Stimulated activated CD8-positive, alpha-beta memory T cell treated with anti-CD3 and anti-CD28 coated beads, Interleukin-4, amount 100 ng/mL, for 1 hour (primary cell): ENCODE data around the gene CAMK2A.

ENCODE experiments used
- DNase-seq, 2 donors: peaks; one replicate each; pipeline ENCODE4 v3.0.0-alpha.2; 2020; ENCODE audit warnings: low read depth in 2 of 2, low spot score in 1 of 2

CAMK2A gene

DNA sequence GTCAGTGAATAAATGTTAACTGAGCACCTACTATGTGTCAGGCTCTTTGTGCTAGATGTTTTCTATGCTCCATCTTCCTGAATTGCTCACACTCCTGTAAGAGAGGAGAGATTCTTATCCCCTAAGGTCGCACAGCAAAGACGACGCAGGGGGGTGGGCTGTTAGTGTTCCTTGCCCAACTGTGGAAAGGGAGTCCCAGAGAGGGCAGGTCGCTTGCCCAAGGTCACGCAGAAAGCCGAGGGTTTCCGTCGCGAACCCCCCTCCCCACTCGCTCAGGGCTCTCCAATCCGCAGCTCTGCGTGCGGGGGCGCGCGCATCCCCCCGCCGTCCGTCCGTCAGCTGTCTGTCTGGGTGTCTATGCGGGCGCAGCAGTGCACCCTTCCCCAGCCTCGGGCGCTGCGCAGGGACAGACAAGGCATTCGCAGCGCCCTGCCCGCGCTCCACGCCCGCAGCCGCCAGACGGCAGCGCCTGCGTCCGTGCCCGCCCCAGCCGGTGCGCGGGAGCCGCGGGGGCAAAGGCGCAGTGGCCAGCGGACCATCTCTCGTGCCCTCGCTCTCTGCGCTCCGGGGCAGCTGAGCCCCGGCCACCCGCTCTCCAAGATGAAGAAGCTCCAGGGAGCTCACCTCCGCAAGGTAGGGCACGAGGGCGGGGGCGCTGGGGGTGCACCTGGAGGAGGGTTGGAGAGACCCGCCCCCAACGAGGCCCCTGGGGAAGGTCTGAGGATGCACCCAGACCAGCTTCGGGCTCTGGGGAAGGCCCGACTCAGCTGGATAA lies 99.7 kb downstream of the CAMK2A start, which contains the start of gene SLC6A7:
TSS of gene SLC6A7 (plus strand) at position 335 of the 775 bp plus-strand sequence. CDS start at position 601, 266 bp downstream.
- DNase-seq, result no peak

DNA sequence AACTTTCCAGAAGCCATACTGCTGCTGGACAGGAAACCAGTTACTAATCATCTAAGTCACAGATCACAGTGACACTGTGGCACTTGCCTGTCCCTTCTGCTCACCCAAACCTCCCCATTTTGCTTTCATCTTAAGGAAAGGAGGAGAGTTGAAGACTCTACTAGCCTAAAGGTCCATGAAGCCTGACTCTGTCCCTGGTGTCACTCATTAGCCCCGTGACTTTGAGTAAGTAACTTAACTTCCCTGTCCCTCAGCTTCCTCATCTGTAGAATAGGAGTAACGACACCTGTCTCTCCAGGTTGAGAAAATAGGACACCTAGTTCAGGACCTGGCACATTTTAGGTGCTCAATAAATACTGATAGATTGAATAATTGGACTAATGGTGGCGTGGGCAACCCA lies 100.2 kb downstream of the CAMK2A start:
- DNase-seq, result no peak

DNA sequence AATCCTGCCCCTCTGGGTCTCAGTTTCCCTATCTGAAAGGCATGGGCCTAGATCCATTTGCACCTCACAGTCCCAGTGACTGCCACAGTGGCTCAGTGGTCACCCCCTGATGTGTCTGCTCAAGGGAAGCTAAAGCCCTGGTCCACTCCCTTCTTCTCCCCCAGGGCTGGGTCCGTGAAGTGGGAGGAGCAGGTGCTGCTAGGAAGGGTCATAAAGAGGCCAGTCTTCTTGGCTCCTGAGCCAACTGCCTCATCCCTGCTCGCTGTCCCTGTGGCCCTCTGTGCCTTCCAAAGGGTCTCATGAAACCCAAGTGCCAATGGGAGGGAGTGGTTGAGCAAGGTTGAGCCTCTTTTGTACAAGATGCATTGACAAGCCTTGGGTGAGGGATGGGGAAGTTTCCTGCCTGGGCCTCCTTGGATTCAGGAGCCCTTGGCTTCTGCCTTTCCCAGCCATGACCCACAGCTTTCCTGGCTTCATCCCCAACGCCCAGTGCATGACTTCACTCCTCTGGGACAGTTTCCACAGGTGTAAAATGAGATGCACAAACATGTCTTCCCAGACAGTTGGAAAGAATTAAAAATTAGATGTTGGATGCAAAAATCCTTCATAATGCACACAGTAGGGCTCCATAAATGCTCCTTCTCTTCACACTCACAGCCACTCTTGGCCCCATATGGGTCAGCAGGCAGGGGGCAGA lies 101.3 kb downstream of the CAMK2A start:
- no peak for DNase-seq

DNA sequence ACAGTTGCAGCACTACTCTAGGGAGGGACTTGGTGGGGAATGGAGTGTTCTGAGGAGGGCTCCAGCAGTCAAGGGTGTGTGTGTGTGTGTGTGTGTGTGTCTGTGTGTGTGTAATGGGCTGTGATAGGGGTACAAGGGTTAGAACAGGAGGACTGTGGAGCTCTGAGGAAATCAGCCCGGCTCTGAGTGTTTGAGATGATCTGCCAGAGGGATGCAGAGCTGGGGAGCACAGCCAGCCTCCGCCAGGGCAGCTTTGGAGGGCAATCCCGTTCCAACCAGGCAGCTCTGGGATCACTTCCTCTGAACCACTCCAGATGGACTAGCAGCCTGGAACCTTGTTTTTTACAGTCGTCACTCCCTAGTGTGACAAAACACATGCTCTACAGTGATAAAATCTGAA lies 102.7 kb downstream of the CAMK2A start:
- DNase-seq, result no peak

DNA sequence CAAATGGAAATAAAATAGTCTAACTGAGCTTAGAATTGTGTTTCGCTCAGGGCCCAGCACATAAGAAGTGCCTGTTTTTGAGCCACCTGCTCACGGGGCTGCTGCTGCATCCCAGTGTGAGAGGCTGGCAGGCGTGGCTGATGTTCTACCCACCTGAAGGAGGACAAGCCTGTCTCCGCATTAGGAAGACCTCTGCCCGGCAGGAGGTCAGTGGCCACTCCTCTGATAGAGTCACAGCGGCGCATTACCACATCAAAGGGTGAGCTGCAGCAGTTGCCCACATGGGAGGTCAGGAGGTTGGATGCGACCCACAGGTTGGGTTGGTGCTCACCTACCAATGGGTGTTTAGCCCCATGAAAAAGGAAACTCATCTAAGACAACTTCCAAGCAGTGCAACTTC lies 103.4 kb downstream of the CAMK2A start:
- DNase-seq, result no peak

DNA sequence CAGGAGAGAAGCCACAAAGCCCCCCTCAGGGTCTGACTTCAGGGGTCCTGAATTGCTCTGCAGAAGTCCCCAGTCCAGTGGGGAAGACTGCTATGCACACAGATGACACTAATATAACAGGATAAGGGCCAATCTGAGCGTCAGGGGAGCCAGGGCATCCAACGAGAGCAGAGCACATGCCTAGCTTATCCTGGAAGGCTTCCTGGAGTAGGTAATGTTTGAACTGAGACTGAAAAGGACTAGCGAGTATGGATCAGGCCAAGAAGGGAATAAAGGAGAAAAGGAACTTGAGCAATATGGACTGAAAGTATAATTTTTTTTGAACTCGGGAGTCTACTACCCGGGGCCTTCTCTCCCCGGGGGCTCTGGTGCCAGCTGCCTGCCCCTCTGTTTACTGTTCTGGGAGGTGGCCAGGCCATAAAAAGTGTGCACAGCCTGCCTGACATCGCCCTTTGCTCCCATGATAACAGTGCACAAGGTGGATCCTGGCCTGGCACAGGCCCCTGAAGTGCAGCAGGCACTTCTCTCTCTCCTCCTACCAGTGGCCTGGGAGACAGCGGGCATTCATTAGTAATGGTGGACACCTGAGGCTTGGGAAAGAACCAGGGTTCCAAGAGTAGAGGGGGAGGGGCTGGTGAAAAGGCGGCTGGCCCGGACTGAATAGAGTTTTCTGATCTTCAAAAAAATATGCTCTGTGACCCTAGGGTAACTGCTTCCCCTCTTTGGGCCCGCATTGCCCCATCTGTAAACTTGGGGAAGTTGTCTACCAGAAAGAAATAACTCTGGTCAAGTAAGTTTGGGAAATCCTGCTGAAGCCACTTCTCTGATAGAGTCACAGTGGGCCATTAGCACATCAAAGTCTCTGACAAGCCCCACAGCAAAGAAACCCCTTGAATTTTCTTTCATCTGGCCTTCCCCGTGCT lies 104.3 kb downstream of the CAMK2A start:
- no peak for DNase-seq

DNA sequence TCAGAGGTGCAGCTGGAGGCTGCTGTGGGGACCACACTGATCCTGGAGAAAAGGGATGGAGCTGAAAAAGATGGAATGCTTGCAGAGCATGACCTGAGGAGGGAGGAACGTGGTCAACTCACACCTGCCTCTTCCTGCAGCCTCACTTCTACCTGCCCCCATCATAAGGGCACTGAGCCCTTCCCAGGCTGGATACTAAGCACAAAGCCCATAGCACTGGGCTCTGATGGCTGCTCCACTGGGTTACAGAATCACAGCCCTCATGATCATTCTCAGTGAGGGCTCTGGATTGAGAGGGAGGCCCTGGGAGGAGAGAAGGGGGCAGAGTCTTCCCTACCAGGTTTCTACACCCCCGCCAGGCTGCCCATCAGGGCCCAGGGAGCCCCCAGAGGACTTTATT lies 105.6 kb downstream of the CAMK2A start:
- no peak for DNase-seq

DNA sequence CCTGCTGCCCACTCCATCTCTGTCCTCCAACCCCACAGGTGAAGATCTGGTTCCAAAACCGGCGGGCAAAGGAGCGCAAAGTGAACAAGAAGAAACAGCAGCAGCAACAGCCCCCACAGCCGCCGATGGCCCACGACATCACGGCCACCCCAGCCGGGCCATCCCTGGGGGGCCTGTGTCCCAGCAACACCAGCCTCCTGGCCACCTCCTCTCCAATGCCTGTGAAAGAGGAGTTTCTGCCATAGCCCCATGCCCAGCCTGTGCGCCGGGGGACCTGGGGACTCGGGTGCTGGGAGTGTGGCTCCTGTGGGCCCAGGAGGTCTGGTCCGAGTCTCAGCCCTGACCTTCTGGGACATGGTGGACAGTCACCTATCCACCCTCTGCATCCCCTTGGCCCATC lies 106.1 kb downstream of the CAMK2A start:
- DNase-seq, result no peak

DNA sequence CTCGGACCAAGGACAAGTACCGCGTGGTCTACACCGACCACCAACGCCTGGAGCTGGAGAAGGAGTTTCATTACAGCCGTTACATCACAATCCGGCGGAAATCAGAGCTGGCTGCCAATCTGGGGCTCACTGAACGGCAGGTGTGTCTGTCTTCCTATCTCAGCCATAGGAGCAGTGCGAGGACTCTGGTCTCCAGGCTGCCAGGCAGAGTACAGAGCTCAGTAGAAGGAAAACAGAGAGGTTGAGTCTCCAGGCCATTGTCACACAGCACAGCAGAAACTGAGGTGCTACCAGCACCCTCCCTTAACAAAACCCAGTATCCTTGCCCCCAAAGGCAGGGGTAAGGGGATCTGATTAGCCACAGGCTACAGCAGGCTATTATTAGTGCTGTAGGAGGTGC lies 106.8 kb downstream of the CAMK2A start:
- no peak for DNase-seq

DNA sequence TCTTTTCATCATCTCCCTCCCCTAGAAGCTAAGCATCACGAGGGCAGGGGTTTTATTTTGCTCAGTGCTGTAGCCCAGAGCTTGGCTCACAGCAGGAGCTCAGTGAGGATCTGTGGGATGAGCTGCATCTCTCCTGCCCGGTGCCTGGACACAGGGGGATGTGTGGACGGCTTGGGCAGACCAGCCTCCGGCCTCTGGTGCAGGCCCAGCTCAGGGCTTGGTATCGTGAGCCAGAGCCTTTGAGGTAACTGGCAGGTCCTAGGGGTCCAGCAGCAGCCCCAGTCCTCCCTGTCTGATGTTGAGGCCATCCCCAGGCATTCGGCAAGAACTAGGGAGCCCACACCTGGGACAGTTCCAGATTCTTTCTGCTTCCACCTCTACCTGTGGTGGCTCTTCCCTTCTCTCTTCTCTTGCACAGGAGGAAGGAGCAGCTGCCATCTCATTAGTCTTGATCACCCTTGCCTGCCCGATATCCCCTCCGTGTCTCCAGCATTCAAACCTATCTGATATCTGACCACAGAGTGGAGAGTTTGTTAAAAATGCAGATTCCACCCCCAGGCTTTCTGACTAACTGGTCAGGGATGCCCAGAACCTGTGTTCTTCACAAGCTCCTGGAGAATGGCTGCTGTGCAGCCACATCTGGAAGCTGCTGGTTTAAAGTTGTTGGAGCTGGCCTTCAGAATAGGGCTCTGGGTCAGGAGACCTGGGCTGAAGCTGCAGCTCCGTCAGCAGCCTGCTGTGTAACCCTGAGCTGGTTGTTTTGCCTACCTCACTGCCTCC lies 107.6 kb downstream of the CAMK2A start:
- no peak for DNase-seq

DNA sequence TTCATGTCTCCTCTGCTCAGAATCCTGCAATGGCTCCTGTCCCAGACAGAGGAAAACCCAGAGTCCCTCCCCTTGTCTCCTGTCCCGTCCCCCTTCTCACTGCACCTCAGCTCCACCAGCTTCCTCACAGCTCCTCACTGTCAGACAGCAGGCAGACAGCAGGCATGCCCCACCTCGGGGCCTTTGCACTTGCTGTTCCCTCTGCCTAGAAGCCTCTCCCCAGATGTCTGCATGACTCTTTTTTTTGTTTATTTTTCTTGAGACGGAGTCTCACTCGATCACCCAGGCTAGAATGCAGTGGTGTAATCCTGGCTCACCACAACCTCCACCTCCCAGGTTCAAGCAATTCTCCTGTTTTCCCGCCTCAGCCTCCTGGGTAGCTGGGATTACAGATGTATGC lies 108.5 kb downstream of the CAMK2A start:
- no peak for DNase-seq

DNA sequence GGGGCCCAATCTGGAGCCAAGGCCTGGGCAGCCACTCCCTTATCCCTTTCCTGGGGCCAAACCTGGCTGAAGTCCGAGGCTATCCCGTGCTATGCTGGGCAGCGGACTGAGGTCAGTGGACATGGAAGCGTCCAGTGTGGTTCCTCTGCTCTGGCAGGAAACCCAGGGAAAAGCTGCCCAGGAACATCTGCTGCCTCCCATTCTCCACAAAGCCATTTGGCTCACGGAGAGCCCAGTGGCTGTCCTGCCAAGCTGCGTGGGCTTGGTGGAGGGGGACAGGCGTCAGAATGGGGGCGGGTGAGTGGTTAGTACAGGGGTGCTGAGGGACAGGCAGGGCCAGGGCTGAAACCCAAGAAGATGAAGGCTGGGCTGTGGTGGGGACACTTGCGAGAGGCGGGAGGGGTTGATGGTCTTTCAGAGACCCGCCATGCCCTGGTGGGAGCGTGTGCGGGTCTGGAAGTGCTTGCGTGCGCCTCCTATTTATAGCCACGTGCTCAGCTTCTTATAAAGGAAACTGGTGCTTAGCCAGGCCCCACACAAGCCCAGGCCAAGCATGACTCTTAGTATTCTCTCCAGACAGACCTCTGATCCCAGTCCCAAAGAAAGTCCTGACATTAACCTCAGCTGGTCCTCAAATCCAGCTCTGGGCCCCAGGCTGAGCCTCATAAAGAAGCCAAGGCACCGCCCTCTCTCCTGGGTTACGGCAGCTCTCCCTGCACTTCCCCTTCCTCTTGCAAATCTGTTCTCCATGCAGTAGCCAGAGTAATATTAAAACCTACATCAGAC lies 109.1 kb downstream of the CAMK2A start:
- no peak for DNase-seq

DNA sequence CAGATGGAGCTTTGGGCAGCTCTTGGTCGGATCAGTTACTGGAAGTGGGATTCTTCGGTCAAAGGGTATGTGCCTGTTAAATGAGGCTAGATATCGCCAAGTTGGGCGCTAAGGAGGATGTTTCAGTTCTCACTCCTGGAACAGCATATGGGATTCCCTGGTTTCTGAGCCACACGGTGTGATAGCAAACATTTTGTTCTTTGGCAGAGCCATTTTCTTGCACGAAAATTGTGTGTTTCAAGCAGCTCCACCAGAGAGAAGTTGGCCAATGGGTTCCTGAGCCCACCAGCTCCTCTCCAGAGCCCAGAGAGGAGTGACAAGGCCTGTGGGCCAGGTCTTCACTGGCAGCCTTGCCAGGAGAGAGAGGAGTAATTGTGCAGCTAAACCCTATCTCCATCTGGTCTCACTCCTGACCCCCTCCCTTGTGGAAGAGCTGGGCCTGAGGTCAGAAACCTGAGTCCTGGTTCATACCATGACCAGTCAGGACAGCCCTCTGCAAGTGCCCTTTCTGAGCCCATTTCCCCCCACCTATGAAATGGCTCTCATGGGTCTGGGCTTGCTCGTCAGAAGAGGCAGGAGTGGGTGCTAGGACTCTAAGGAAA lies 110.5 kb downstream of the CAMK2A start:
- DNase-seq, result no peak

DNA sequence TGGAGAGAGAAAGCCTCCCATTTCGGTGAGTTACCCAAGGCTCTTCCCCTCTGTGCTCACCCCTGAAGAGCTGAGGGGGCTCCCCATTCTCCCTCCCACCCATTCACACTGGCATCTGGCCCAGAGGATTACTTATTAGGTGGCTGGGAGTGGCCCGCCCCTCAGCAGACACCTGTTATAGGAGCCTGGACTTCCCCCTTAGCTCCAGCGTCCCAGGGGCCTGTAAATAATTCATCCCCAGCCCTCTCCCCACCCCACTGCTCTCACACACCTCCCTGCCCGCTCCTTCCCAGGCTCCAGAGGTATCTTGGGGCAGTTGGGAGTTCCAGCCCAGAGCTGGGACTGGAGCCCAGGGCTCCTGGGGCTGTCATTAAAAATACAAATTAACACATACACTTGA lies 111.3 kb downstream of the CAMK2A start:
- DNase-seq, result no peak

DNA sequence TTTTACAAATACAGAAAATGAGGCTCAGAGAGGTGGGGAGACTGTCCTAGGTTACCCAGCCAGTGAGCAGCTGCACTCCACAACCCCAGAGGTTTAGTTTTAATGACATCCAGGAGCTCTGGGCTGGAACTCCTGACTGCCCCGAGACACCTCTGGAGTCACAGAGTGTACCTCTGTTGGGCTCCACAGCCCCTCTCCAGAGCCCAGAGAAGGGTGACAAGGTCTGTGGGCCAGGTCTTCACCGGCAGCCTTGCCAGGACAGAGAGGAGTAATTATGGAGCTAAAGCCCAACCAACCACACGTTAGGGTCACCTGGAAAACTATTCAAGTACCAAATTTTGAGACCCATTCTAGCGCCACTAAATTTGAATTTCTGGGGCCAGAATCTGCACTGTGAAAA lies 111.9 kb downstream of the CAMK2A start:
- DNase-seq, result no peak

DNA sequence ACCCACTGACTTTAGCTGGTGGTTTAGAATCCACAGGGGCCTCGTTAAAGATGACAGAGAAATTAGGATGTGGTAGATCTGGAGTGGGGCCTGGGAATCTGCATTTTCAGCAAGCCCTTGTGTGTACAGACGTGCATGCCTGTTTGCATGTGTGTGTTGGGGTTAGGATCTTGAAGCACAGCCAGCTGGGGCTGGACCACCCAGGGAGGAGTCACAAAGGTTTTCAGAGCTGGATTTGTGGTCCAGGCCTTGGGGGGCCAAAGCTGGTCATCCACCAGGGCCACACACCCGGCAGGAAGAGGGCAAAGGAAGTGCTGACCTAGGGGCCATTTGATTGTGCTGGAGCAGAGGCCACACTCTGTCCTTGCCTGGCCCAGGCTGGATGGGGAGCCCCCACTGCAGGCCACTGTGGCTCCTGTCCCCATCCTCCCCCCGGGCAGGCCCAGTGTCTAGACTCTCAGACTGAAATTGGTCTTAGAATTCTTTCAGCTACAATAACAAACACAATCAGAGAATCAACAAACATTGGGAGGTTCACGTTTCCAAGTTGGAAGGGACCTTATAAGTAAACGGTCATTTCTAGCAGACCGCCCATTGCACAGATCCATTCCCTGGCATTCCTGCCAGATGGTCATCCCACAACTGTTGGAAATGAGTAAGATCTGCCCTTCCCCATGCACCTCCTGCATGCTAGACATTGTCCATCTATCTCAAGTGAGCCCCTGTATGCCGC lies 112.7 kb downstream of the CAMK2A start:
- no peak for DNase-seq

DNA sequence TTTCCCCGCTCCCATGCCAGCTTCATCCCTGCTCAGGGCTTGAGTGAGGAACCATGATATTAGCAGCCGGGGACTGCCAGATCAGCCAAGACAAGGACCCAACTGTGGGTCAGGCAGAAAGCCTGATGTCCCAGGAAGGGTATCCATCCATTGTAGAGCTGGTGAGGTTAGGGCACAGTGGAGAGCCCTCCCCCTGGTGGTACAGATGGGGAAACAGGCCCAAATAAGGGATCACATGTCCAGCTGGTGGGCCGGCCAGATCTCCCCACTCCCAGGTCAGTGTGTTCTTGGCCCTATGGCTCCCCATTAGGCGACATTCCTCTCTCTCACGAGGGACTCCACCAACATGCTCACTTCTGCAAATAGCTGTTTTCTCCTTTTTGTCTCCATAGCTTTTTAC lies 114.0 kb downstream of the CAMK2A start:
- no peak for DNase-seq

DNA sequence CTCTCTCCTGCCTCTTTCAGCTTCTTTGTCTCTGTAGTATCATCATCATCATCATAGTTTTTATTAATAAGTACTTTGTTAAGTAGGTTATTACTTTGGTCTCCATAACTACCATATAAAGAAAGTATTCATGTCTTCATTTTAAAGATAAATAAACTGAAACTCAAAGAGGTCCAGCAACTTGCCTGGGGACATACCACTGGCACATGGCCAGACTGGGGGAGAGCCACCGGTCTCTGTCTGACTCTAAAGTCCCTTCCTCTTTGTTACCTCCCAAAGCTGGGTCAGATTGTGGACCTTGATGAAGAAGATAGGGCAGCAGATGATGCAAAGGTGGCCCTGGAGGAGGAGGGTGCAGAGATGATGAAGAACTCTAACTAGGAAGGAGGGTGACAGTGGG lies 114.5 kb downstream of the CAMK2A start:
- DNase-seq, result no peak

DNA sequence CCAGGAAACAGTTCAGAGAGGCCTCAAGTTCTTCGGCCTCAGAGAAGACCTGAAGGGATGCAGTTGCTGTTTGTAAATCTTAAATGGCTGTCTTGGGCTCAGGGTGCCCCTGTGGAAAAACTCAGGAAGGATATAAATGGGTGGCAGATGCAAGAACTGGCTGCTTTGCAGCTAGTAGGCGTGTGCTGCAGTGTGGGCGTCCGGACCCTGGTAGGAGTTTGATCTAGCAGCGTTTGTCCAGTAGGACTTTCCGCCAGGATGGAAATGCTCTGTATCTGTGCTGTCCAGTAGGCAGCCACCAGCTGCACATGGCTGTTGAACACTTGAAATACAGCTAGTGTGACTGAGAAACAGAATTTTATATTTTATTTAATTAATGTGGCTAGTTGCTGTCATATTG lies 115.3 kb downstream of the CAMK2A start:
- DNase-seq, result no peak
